Measurements from ENCODE around the gene SELENOH.
A peak's percentile ranks its signal among the peaks of the same experiment; 100 is the strongest.
"Not testable (repeated sequence)": the region's sequence is repeated elsewhere in the genome, so short reads cannot be mapped to it uniquely, and the experiment has no call there.

The SELENOH gene, protein sequence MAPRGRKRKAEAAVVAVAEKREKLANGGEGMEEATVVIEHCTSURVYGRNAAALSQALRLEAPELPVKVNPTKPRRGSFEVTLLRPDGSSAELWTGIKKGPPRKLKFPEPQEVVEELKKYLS

DNA sequence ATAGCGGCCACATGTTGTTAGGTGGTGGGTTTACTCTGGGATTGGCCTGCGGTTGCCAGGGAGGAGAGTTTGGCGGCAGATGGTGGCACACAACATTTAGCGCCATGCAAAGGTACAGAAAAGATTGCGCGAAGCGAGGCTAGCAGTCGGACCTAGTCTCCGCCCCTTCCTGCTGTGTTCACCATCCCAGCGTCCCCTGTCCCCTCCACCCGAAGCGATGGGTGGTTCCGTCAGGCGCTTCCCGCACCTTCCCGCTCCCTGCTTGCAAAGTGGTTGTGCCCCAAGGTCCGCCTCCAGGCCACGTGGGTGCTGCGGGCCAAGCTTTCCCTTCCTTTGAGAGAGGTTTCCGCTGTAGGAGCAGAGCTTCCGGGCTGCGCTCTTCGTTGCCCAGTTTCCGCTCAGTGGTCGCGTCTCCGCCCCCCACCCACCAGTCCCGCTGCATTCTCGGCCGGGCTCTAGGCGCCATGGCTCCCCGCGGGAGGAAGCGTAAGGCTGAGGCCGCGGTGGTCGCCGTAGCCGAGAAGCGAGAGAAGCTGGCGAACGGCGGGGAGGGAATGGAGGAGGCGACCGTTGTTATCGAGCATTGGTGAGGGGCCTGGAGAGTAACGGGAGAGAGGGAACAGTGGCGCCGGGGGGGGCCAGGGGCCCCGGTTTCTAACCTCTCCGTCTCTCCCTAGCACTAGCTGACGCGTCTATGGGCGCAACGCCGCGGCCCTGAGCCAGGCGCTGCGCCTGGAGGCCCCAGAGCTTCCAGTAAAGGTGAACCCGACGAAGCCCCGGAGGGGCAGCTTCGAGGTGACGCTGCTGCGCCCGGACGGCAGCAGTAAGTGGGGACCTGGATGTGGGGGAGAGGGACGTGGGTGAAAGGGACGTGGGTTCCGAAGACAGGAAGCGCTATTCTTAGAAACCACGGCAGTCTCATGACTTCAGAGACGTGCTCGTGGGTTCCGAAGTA, at the start of gene SELENOH:
Gene SELENOH (plus strand): TSS at position 360 of the 955 bp plus-strand sequence. CDS start 105 bp downstream, at position 465.
- H3K36me3 ChIP-seq, result peaks cover 82% of the 10 kb centered on the region
- H3K4me2 ChIP-seq, result peak within 1 kb of the TSS; percentile 96
- H3K9ac ChIP-seq, result peak within 1 kb of the TSS; percentile 98
- H3K4me1 ChIP-seq, result peaks cover 26% of the 10 kb centered on the region
- H3K27ac ChIP-seq, result peak within 1 kb of the TSS; percentile 99
- TF ChIP-seq Cebpa-rat (IDR thresholded peaks at IDR 0.05), result no peak
- no peaks in the 10 kb centered on the region for H3K9me3 ChIP-seq
- H3K27me3 ChIP-seq, result no peaks in the 10 kb centered on the region
- peaks cover 34% of the 10 kb centered on the region for H4K20me1 ChIP-seq
- peak within 1 kb of the TSS; percentile 91 for H3K4me3 ChIP-seq

DNA sequence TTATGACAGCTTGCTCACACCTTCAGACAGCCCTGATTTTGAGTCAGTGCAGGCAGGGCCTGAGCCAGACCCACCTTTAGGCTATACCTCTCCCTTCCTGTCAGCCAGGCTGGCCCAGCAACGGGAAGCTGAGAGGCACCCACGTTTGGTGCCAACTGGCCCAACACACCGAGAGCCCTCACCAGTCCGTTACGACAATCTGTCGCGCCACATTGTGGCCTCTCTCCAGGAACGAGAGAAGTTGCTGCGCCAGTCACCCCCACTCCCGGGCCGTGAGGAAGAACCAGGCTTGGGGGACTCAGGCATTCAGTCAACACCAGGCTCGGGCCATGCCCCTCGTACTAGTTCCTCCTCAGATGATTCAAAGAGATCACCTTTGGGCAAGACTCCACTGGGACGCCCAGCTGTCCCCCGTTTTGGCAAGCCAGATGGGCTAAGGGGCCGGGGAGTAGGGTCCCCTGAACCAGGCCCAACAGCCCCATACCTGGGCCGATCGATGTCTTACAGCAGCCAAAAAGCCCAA, 42.4 kb upstream of the SELENOH start:
- Histone ChIP-seq H3K27ac (no peak overlapping the region), H3K27me3 (no peaks in the 10 kb centered on the region)

DNA sequence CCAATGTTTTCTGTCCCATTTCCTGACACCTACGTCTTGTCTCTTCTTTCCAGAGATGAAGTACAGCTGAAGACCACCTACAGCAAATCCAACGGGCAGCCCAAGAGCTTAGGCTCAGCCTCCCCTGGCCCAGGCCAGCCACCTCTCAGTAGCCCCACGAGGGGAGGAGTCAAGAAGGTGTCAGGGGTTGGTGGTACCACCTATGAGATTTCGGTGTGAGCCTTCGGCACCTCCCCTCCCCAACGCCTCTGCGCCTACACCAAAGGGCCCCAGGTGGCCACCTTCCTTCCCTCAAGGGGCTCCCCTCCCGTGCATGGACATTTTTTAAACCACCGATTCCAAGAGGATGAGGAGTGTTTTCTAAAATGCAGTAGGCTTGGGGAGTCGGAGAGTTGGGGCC, 41.5 kb upstream of the SELENOH start:
- Histone ChIP-seq H3K9ac (no peak overlapping the region), H3K9me3 (no peaks in the 10 kb centered on the region), H3K36me3 (peaks cover 100% of the 10 kb centered on the region), H4K20me1 (peaks cover 45% of the 10 kb centered on the region), H3K27ac (no peak overlapping the region), H3K4me2 (no peak overlapping the region), H3K4me3 (no peak overlapping the region), H3K4me1 (no peaks in the 10 kb centered on the region), H3K27me3 (no peaks in the 10 kb centered on the region)
- TF ChIP-seq Cebpa-rat (IDR thresholded peaks at IDR 0.05), result no peak

More for the DNA sequence above, 42.4 kb upstream of the SELENOH start:
- H3K4me1 ChIP-seq, result no peaks in the 10 kb centered on the region
- H3K9ac ChIP-seq, result no peak overlapping the region
- H3K4me2 ChIP-seq, result no peak overlapping the region
- peaks cover 100% of the 10 kb centered on the region for H3K36me3 ChIP-seq
- no peak overlapping the region for H3K4me3 ChIP-seq
- peaks cover 44% of the 10 kb centered on the region for H4K20me1 ChIP-seq
- TF ChIP-seq Cebpa-rat (IDR thresholded peaks at IDR 0.05), result no peak
- H3K9me3 ChIP-seq, result no peaks in the 10 kb centered on the region

DNA sequence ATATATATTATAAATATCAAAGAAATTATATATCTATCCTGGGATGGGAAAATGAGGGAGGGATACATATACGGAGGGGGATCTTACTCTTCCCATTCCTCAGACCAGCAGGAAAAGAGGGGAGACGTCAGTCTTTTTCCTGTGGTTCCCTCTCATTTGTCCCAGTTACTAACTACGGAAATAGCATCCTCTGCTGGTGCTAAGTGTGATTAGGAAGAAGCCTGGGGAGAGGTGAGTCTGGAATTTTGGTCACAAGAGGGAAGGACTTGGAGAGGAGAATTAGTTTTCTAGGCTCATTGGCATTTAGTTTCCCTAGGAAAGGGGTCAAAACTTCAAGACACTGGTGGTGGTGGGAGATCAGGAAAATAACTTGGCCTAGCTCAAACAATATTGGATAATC, 40.9 kb upstream of the SELENOH start:
- Histone ChIP-seq H3K4me1 (no peaks in the 10 kb centered on the region), H3K4me3 (no peak overlapping the region), H3K4me2 (no peak overlapping the region), H3K36me3 (peaks cover 100% of the 10 kb centered on the region), H4K20me1 (peaks cover 45% of the 10 kb centered on the region), H3K9me3 (no peaks in the 10 kb centered on the region), H3K9ac (no peak overlapping the region), H3K27me3 (no peaks in the 10 kb centered on the region), H3K27ac (no peak overlapping the region)
- no peak for TF ChIP-seq Cebpa-rat (IDR thresholded peaks at IDR 0.05)

DNA sequence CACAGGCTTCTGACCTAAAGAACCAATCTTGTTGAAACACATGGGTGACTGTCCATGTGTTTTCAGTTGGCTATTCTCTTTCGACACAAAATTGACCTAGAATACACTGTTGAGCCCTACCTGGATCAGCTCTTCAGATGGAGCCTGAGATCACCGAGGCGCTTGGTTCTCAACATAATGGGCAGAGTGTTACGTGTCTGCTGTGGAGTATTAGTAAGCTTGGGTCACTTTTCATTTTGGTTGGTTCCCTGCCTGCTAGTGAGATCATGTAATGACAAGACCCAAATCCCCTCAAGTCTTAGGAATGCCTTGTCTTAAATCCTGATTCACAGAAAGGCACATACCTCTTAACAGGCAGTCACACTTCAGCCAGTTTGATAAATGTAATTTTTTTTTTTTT, 38.0 kb upstream of the SELENOH start:
- H3K9me3 ChIP-seq, result no peaks in the 10 kb centered on the region
- no peak overlapping the region for H3K4me3 ChIP-seq
- H3K36me3 ChIP-seq, result peaks cover 86% of the 10 kb centered on the region
- H3K9ac ChIP-seq, result no peak overlapping the region
- H3K4me2 ChIP-seq, result no peak overlapping the region
- no peak for TF ChIP-seq Cebpa-rat (IDR thresholded peaks at IDR 0.05)
- peaks cover 57% of the 10 kb centered on the region for H4K20me1 ChIP-seq
- H3K4me1 ChIP-seq, result no peaks in the 10 kb centered on the region
- H3K27ac ChIP-seq, result no peak overlapping the region
- no peaks in the 10 kb centered on the region for H3K27me3 ChIP-seq

DNA sequence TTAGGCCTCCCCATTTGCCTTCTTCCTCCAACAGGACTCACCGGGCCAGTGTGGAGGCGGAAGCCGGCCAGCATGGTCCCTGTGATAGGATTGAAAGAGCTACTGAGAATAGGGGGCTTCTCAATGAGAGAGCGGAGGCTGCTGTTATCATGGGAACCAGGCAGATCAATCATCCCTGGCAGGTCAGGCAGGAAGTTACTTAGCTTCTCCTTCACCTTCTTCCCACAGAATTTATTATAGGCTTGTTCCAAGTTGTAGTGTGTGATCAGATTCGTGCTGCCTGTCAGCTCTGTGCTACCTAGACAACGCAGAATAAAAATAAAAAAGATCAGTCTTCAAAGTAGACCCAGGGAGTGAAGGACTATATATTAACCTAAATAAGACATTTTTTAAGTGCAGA, 36.4 kb upstream of the SELENOH start:
- H3K4me2 ChIP-seq, result no peak overlapping the region
- H3K27ac ChIP-seq, result no peak overlapping the region
- TF ChIP-seq Cebpa-rat (IDR thresholded peaks at IDR 0.05), result no peak

DNA sequence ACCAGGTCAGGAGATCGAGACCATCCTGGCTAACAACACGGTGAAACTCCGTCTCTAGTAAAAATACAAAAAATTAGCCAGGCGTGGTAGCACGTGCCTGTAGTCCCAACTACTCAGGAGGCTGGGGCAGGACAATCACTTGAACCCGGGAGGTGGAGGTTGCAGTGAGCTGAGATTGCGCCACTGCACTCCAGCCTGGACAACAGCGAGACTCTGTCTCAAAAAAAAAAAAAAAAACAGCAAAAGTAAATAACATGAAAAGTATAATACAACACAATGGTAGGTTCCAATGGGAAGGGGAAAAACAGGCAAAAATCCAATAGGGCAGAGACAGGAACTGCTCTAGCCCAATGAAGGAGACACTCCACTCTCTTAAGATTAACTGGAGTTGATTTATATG, 35.9 kb upstream of the SELENOH start:
- H3K9ac ChIP-seq, H3K27ac ChIP-seq, H3K27me3 ChIP-seq, H3K4me3 ChIP-seq, H3K9me3 ChIP-seq, H3K4me2 ChIP-seq, H3K4me1 ChIP-seq: not testable (repeated sequence)
- H3K36me3 ChIP-seq, result peaks cover 83% of the 10 kb centered on the region
- peaks cover 50% of the 10 kb centered on the region; the same call in 1 of the 2 replicates for H4K20me1 ChIP-seq

More for the DNA sequence above, 36.4 kb upstream of the SELENOH start:
- H3K9me3 ChIP-seq, result no peaks in the 10 kb centered on the region
- no peak overlapping the region for H3K9ac ChIP-seq
- no peak overlapping the region for H3K4me3 ChIP-seq
- peaks cover 84% of the 10 kb centered on the region for H3K36me3 ChIP-seq
- H3K4me1 ChIP-seq, result no peaks in the 10 kb centered on the region; the same call in 1 of the 2 replicates
- no peaks in the 10 kb centered on the region for H3K27me3 ChIP-seq
- H4K20me1 ChIP-seq, result peaks cover 50% of the 10 kb centered on the region; the same call in 1 of the 2 replicates

DNA sequence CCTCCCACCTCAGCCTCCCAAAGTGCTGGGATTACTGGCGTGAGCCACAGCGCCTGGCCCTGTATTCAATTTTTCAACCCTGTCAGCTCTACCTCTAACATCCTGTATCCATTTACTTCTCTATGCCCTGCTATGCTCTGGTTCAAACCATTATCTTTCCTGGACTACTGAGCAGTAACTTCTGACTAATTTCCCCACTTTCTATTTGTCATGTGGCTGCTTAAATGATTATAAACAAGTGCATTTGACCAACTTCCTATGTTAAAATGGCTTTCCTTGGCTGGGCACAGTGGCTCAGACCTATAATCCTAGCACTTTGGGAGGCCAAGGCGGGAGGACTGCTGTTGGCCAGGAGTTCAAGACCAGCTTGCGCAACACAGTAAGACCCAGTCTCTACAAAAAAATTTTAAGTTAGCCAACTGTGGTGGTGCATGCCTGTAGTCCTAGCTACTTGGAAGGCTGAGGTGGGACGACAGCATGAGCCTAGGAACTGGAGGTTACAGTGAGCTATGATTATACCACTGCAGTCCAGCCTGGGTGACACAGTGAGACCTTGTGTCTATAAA, 31.4 kb upstream of the SELENOH start:
- Histone ChIP-seq H3K4me1 (peaks cover 31% of the 10 kb centered on the region), H3K4me2 (no peak overlapping the region), H3K9me3 (0 out of 2 replicates have a peak, but pooled peaks cover 5% of the 10 kb centered on the region), H3K9ac (no peak overlapping the region; the same call in 1 of the 2 replicates), H3K27me3 (no peaks in the 10 kb centered on the region), H3K4me3 (no peak overlapping the region), H4K20me1 (peaks cover 61% of the 10 kb centered on the region), H3K36me3 (peaks cover 43% of the 10 kb centered on the region), H3K27ac (no peak overlapping the region)
- peak; percentile 23; the same call in 1 of the 2 replicates for TF ChIP-seq Cebpa-rat (IDR thresholded peaks at IDR 0.05)

DNA sequence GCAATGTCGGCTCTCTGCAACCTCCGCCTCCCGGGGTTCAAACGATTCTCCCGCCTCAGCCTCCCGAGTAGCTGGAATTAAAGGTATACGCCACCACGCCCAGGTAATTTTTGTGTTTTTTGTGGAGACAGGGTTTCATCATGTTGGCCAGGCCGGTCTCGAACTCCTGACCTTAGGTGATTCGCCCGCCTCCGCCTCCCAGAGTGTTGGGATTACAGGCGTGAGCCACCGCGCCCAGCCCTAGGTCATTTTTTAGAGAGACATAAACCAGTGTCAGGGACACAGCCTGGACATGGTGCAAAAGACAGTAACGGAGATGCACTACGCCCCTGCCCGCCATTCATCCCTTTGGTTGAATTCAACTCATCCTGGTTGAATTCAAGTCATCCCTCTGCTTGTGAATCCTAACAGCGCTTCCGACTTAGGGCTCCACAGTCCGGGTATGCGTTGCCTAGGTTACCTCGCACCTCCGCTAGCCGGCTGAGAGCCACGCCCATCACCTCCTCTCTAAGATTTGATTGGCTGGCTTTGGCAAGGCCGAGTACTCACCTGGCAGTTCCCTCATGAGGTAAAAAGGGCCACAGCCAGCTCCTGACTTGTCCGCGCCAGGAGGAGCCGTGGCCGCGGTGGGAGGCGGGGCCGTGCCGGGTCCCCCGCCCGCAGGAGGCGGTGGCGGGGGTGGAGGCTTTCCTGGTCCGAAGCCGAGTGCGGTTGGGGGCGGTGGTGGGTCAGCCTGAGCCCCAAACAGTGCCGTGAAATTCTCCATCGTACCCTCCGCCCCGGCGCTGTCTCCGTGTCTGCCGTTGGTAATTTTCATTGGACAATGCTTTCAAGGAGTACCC, 29.7 kb upstream of the SELENOH start, which contains the start of gene MED19:
Gene MED19 (minus strand): TSS at position 802 of the 842 bp plus-strand sequence. CDS start 36 bp downstream, at position 766.
- H3K9ac ChIP-seq, result peak within 1 kb of the TSS; percentile 94

More for the DNA sequence above, 29.7 kb upstream of the SELENOH start, which contains the start of gene MED19:
- H4K20me1 ChIP-seq, result peaks cover 49% of the 10 kb centered on the region
- TF ChIP-seq Cebpa-rat (IDR thresholded peaks at IDR 0.05), result no peak
- H3K36me3 ChIP-seq, result peaks cover 29% of the 10 kb centered on the region
- peak within 1 kb of the TSS; percentile 90 for H3K4me3 ChIP-seq
- peak within 1 kb of the TSS; percentile 94 for H3K27ac ChIP-seq
- peaks cover 31% of the 10 kb centered on the region for H3K4me1 ChIP-seq
- peaks cover 10% of the 10 kb centered on the region; the same call in 1 of the 2 replicates for H3K9me3 ChIP-seq
- peak within 1 kb of the TSS; percentile 92 for H3K4me2 ChIP-seq
- H3K27me3 ChIP-seq, result no peaks in the 10 kb centered on the region

Measured in BLaER1 (cell line).